Measurements from ENCODE around the gene ANKRA2.
"Not testable (repeated sequence)": the region's sequence is repeated elsewhere in the genome, so short reads cannot be mapped to it uniquely, and the experiment has no call there.

ANKRA2 gene

DNA sequence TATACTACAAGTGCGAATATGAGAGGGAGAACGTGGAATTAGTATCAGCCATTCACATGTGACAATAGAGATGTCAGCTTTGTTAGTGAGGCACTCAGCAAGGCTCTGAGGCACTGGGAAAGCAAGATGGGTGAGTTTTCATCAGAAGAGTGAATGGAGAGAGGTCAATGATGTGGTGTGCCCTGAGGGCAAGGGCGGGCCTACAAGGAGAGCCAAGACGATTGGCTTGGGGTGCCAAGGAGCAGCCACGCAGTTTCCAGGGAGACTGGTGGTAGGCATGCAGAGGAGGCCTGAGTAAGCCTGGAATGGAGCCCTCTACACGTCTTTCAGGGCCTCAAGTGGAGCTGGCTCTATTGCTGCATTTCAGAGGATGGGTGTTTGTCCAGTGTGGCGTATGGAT, 42.5 kb downstream of the ANKRA2 start:
- H3K4me3 ChIP-seq (ENCODE audit: low read length), result no peak overlapping the region
- TF ChIP-seq, protein P1, sequence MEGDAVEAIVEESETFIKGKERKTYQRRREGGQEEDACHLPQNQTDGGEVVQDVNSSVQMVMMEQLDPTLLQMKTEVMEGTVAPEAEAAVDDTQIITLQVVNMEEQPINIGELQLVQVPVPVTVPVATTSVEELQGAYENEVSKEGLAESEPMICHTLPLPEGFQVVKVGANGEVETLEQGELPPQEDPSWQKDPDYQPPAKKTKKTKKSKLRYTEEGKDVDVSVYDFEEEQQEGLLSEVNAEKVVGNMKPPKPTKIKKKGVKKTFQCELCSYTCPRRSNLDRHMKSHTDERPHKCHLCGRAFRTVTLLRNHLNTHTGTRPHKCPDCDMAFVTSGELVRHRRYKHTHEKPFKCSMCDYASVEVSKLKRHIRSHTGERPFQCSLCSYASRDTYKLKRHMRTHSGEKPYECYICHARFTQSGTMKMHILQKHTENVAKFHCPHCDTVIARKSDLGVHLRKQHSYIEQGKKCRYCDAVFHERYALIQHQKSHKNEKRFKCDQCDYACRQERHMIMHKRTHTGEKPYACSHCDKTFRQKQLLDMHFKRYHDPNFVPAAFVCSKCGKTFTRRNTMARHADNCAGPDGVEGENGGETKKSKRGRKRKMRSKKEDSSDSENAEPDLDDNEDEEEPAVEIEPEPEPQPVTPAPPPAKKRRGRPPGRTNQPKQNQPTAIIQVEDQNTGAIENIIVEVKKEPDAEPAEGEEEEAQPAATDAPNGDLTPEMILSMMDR (conservative IDR thresholded peaks at IDR 0.05; ENCODE audit: low read length), result no peak
- no peak for DNase-seq (ENCODE audit: low read depth)

DNA sequence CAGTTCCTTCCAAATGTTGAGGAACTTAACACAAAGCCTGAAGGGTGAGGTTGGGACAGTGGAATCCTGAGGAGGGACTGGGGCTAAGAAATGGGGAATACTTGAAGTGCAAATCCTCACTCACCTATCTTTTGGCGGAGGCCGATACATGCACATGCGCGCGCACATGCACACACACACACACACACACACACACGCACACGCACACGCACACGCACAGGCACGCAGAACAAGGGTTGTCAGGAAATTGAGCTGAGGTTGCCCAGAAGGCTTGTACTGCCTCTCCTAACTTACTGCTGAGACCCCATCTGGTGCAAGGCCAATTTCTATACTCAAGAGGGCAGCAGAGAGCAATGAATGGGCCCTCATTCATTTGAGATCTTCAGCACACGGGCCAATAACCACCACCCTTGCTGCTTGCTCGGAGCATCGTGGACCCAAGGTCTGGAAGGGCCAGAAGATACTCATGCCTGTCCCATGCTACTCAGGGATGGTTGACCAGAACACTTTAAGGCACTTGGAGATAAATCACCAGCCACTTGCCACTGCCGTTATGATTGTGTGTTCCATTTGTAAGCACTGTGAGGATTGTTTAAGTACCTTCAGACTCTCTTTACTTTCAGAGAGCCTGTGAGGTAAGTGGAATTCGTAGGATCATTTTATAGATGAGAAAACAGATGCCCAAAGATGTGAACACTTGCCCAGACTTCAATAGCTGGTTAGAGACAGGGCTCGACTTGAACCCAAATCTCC, 45.7 kb downstream of the ANKRA2 start:
- TF ChIP-seq, protein P1 (conservative IDR thresholded peaks at IDR 0.05; ENCODE audit: low read length), result peak; percentile 85
- DNase-seq (ENCODE audit: low read depth), result peak; percentile 79
- no peak overlapping the region for H3K4me3 ChIP-seq (ENCODE audit: low read length)

DNA sequence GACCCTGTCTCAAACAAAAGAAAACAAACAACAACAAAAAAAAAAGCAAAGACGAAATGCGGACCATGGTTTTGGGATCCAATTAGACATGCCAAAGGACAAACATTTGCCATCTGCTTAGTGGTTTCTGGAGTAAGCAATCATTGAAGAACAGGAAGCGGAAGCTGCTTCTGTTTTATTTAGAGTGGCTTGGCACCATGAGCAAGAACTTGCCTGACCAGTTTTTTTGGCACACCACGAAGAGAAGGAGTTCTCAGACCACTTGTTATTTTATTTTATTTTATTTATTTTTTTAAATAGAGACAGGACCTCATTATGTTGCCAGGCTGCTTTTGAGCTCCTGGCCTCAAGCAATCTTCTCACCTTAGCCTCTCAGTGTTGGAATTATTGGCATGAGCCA, 50.2 kb downstream of the ANKRA2 start:
- TF ChIP-seq, protein P1 (conservative IDR thresholded peaks at IDR 0.05; ENCODE audit: low read length), result no peak
- no peak overlapping the region for H3K4me3 ChIP-seq (ENCODE audit: low read length)
- no peak for DNase-seq (ENCODE audit: low read depth)

DNA sequence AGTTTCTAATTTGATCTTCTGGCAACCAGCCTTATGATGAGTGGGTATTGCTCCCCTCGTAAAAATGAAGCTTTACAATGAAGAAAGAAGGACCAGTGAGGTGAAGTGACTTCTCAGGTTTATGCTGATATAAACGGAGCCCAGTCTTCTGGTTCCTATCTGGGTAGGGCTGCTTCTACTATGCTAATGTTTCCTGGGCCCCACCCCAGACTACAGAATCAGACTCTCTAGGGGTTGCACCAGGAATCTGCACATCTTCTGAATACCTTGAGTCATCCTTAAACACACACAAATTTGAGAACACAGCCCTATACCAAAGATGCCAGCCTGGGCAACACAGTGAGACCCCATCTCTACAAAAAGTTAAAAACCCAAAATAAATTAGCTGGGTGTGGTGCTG, 51.0 kb downstream of the ANKRA2 start:
- TF ChIP-seq, protein P1 (conservative IDR thresholded peaks at IDR 0.05; ENCODE audit: low read length), result no peak

DNA sequence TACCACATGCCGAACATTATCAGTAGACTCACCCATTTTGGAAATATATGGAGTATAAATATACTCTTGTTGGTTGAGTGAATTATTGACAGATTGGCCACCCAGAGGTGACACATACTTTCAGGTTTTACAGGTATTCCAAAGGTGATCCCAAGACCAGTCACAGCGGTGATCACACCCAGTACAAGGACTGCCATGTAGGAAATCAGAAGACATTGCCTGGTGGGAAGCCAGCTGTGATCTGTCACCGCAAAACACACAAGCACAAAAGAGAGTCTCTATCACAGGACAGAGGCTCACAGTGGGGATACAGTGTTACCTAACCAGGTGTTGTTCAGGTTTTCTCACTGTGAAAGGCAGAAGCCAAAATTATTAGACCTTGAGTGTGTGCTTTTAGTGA, 51.4 kb downstream of the ANKRA2 start:
- TF ChIP-seq, protein P1 (conservative IDR thresholded peaks at IDR 0.05; ENCODE audit: low read length), result no peak
- H3K4me3 ChIP-seq (ENCODE audit: low read length), result no peak overlapping the region
- no peak for DNase-seq (ENCODE audit: low read depth)

More for the DNA sequence above, 51.0 kb downstream of the ANKRA2 start:
- DNase-seq (ENCODE audit: low read depth), result no peak
- no peak overlapping the region for H3K4me3 ChIP-seq (ENCODE audit: low read length)

DNA sequence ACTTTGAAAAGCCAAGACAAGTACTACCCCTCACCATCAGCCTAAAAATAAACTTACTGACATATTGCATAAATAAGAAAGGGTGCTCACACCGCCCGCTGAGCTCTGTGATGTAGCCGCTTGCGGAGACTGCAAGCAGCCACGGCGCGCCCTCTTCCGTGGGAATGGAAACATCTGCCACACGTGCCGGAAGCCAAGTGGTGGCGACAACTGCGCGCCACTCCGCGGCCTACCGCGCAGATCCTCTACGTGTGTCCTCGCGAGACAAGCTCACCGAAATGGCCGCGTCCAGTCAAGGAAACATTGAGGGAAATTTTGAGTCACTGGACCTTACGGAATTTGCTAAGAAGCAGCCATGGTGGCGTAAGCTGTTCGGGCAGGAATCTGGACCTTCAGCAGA, 56.9 kb downstream of the ANKRA2 start:
- DNase-seq (ENCODE audit: low read depth); H3K4me3 ChIP-seq (ENCODE audit: low read length): not testable (repeated sequence)

DNA sequence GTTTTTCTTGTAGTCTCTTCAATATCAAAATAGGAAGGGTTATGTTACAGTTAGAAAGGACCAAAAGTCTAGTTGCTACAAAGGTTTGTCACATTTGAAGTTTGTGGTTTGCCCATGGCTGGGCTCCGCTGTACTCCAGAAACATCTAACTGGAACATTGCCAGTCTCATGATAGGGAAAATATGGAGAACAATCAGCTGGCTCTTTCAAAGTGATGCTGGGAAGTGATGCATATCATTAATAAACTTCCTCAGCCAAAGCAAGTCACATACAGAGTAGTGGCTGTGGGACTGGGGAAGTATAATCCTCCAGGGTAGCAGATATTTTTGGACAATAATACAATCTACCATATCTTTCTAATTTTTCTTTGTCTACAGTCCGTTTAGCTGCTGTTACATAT, 58.4 kb downstream of the ANKRA2 start:
- H3K4me3 ChIP-seq (ENCODE audit: low read length), result no peak overlapping the region
- TF ChIP-seq, protein P1 (conservative IDR thresholded peaks at IDR 0.05; ENCODE audit: low read length), result no peak
- no peak for DNase-seq (ENCODE audit: low read depth)
